RKO (cell line): ENCODE results near the gene IL24.
A peak's percentile ranks its signal among the peaks of the same experiment; 100 is the strongest.
"Not testable (repeated sequence)": the region's sequence is repeated elsewhere in the genome, so short reads cannot be mapped to it uniquely, and the experiment has no call there.

Experiments
- DNase-seq: peaks from one replicate; pipeline ENCODE4 v3.0.0-alpha.2; 2016; ENCODE audit warnings: low spot score

The IL24 gene, protein sequence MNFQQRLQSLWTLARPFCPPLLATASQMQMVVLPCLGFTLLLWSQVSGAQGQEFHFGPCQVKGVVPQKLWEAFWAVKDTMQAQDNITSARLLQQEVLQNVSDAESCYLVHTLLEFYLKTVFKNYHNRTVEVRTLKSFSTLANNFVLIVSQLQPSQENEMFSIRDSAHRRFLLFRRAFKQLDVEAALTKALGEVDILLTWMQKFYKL

DNA sequence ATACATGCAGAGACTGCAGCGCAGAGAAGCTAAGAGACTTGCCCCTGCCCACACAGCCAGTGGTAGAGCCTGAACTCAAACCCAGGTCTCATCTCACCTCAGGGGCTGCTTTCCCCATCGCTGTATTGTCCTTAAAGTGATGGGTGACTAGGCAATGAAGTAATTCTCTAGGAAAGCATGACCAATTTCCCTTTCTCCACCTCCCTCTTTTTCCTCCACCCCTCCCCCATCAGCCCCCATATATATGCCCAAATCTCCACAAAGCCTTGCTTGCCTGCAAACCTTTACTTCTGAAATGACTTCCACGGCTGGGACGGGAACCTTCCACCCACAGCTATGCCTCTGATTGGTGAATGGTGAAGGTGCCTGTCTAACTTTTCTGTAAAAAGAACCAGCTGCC is at the start of gene IL24:
IL24 (plus strand) TSS at position 269 of the 400 bp plus-strand sequence. CDS start 390 bp downstream, outside the sequence.
- no peak for DNase-seq

DNA sequence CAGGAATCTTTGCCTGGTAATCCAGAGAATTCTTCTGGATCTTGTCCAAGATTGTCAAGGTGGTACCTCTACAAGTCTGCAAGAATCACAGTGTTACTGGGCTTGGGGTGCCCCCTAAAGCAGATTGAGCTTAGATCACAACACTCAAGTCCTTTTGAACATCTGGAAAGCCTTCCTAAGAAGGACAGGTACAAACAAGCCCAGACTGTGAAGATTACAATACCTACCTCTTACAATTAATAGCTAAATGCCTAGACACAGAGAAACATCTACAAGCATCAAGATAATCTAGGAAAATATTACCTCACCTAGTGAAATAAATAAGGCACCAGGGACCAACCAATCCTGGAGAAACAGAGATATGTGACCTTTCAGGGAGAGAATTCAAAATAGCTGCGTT is 49.3 kb upstream of the IL24 start:
- no peak for DNase-seq

DNA sequence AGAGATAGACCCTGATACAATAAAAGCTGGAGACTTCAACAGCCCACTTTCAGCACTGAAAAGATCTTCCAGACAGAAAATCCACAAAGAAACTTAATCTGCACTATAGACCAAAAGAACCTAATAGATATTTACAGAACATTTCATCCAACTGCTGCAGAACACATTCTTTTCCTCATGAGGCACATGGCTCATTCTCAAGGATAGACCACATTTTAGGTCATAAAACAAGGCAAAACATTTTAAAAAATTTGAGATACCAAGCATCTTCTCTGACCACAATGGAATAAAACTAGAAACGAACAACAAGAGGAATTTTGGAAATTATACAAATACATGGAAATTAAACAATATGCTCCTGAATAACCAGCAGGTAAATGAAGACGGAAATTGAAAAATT is 46.8 kb upstream of the IL24 start:
- DNase-seq, result no peak

DNA sequence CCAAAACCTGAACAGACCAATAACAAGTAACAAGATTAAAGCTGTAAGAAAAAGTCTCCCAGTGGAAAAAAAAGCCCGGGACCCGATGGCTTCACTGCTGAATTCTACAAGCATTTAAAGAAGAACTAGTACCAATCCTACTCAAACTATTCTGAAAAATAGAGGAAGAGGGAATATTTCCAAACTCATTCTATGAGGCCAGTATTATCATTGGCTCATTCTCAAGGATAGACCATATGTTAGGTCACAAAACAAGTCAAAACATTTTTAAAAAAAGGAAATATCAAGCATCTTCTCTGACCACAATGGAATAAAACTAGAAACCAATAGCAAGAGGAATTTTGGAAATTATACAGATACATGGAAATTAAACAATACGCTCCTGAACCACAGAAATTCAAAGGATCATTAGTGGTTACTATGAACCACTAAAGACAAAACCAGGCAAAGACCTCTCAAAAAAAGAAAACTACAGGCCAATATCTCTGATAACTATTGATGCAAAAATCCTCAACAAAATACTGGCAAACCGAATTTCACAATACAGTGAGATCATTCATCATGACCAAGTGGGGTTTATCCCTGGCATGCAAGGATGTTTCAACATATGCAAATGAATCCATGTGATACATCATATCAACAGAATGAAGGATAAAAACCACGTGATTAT is 45.8 kb upstream of the IL24 start:
- DNase-seq, result no peak

DNA sequence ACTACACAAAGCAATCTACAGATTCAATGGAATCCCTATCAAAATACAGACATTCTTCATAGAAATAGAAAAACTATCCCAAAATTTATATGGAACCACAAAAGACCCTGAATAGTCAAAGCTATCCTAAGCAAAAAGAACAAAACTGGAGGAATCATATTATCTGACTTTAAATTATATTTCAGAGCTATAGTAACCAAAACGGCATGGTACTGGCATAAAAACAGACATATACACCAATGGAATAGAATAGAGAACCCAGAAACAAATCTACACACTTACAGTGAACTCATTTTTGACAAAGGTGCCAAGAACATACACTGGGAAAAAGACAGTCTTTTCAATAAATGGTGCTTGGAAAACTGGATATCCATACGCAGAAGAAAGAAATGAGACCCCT is 44.6 kb upstream of the IL24 start:
- not testable (repeated sequence) for DNase-seq

DNA sequence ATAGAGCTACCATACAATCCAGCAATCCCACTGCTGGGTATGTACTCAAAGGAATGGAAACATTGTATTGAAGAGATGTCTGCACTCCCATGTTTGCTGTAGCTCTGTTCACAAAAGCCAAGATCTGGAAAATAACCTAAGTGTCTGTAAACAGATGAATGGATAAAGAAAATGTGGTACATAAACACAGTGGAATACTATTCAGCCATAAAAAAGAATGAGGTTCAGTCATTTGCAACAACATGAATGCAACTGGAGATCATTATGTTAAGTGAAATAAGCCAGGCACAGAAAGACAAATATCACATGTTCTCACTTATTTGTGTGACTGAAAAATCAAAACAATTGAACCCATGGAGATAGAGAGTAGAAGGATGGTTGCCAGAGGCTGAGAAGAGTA is 43.5 kb upstream of the IL24 start:
- not testable (repeated sequence) for DNase-seq

DNA sequence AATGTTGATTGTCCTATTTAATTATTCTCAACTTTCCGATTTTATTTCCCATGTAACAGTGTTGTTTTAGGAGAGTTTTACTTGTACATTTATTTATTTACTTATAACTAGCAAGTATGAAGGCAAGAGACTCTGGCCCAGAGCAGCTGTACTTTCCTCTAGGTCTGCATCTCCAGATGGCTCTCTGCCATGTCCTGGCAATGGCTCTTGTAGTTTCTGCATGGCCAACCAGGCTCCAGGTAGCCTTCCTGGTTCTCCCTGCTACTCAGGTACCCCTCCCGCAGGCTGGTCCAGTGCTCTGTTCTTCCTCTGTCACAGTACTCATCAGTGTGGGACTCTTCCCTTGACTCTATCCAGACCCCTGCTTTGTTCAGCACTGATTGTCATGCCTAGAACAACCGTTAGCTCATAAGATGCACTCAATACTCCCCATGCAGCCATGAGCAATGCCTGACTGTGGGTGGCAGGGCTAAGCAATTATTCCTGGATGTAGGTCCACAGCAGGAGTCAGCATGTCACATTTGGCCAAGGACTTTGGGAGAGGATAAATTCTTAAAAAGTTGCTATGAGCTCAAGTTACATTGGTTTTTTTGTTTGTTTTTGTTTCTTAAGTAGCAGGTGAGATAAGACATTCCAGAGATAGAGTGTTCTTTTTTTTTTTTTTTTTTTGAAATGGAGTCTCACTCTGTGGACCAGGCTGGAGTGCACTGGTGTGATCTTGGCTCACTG is 42.7 kb upstream of the IL24 start:
- no peak for DNase-seq

DNA sequence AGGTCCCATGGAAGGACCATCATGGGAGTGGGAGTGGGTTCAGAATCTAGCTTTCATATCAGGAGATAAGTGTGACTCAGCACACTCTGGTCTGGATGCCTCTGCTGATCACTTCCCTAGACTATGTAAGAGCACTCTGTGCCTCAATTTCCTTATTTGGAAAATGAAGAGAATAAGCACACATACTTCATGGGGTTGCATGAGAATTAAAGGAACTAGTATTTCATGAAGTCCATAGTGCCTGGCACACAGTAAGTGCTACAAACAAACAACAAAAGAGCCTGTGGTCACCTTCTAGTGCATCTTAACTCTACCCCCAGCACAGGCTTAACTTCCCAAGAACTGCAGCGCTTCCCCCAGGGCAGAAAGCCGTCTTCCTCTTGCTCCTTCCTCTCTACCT is 41.4 kb upstream of the IL24 start:
- no peak for DNase-seq

DNA sequence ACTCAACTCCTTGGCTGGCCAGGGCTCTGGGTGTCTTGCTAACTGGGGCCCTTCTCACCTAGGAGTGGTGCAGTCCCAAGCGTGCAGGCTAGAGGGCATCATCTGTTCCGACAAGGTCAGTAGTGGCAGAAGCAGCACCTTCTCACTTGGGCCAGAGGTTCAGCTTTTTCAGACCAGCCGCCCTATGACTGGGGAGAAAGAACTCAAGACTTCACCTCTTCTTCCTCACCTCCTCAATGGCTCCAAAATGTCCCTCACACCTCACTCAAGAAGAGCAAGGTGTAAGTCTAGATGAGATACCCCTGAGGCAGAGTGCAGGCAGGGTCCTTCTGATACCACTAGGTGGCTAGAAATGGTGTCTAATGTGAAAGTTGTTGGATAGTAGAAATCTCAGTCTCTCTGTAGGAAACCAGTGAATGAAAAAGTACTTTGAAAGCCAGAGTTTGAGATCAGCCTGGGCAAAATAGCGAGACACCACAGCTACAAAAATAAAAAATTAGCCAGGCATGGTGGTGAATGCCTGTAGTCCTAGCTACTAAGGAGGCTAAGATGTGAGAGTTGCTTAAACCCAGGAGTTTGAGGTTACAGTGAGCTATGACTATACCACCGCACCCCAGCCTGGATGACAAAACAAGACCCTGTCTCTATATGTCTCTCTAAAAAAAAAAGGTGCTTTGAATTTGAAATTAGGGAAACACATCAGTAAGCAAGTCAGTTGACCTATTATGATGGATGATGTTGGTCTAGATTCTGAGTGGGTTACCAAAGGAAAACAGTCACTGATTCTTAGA is 40.4 kb upstream of the IL24 start:
- DNase-seq, result no peak

DNA sequence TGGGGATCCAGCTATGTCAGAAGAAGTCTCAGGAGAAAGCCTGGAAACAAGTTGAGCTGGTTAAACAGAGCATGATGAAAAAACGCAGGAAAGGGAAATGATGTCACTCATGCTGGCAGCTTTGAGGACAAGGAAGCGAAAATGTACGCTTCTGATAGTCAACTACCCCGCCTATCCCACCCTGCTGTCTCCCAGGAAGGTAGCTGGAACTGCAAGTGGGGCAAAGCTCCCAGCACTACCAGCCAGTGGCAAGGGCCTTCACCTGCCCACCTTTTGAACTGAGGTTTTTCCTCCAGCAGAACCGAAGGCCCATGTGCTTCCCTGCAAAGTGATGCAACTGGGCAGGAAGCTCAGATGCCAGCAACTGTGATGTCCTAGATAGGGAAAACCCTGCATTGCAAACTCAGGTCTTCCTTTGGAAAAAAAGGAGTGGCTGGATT is 38.1 kb upstream of the IL24 start:
- DNase-seq, result no peak

DNA sequence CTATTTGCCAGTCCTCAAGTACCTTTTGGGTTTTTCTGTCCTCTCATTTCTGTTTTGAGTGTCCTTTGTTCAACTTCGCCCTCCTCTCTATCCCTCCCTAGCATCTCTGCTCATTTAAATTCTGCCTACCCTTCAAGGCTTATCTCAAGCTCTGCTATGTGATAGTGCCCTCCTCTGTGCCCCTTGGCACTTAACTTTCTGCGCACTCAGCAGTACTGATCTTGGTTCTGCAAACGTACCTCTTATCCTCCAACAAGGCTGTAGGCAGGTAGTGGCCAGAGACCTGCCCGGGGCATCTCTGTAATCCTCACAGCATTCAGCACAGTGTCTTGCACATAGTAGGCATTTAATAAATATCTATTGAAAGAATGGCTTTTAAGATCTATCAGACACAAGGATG is 37.1 kb upstream of the IL24 start:
- no peak for DNase-seq

DNA sequence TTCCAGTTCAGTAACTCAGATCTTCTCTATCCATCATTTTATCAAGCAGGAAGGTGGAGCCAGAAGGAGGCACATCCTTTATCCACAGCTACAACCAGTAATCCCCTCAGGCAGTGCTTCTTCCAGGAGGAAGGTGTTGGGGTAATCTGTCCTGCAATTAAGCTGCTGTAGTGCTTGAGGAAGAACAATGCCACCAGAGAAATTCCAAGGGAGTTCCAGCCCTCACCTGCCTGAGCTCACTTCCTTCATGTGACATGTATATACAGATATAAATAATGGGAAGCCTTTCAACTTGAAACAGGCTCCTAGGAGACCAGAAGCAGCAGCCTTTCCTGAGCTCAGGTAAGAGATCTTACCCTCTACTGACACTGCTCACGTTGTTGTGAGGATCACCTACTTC is 34.0 kb upstream of the IL24 start:
- no peak for DNase-seq

DNA sequence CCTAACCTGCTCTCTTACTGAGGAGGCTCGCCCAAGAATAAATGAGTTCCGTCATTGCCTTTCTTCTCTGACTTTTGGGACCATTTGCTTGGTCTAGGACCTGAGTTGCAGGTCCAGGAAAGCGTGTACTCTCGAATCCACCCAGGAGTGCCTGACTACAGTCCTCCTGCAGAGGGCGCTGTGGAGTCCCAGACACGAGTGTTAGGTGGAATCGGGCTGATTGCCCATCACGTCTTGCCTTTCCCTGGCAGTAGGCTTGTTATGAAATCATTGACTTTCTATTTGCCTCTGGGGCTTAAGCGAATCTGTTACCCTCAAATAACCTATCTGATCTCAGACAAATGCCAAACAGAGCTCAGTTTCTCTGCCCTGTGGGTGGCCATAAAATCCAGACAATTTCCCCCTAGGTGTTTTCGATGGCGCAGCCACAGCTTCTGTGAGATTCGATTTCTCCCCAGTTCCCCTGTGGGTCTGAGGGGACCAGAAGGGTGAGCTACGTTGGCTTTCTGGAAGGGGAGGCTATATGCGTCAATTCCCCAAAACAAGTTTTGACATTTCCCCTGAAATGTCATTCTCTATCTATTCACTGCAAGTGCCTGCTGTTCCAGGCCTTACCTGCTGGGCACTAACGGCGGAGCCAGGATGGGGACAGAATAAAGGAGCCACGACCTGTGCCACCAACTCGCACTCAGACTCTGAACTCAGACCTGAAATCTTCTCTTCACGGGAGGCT is 32.1 kb upstream of the IL24 start, which contains the start of gene IL20:
IL20 (plus strand) TSS at position 685 of the 733 bp plus-strand sequence. CDS start 230 bp downstream, outside the sequence.
- peak; percentile 49 for DNase-seq

DNA sequence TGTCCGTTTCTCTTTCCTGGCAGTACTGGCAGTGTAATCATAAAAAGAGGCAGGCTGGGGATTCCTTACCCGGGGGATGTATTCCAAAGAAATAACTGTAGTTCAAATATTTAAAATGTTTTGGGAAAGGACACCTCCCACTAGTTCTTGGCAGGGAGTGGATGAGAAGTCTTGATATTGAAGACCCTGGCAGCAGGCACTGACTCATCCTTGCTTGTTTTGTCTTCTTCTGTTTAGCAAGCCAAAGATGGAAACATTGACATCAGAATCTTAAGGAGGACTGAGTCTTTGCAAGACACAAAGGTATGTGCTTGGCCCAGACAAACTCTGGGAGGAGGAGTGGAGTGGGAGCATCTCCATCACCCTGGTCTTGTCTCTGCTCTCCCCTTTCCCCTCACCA is 31.2 kb upstream of the IL24 start:
- no peak for DNase-seq

DNA sequence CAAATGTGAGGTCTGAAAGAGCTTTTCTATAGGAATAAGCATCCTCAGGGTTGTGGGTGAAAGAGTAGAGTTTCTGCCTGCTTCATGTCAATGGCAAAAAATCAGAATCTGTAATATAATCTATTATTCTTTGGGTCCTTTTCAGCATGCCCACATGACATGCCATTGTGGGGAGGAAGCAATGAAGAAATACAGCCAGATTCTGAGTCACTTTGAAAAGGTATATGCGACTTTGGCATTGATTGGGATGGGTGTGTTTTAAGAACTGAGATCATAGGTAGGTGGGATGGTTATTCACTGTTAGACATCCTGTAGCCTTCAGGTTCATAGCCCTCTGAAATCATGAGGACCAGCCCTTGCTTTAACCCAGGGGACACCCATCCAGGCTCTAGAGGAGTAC is 30.0 kb upstream of the IL24 start:
- no peak for DNase-seq

DNA sequence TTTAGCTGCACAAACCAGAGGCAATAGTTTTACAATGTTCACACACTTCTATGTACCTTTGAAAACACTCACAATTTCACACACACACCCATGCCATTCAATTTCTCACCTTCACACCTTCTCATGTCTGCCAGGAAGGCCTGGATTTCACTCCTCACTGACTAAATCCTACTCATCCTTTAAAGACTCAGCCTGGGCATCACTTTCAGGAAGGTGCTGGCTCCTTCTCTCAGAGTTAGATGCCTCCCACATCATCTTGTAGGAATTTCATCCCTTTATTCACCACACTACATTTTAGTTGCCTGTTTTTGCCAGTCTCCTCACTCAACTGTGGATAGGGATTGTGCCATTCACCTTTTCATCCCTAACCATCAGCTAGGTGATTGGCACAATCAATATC is 29.5 kb upstream of the IL24 start:
- no peak for DNase-seq

DNA sequence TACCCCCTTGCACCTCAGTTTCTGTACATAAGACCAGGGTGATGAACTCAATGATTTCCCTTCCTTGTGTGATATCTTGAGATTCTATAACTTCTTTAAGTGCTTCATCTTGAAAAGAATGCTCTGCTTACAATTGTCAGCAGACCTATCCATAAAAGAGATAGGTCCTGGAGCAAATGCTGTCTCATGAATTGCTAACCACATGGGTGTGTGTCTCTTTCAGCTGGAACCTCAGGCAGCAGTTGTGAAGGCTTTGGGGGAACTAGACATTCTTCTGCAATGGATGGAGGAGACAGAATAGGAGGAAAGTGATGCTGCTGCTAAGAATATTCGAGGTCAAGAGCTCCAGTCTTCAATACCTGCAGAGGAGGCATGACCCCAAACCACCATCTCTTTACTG is 29.0 kb upstream of the IL24 start:
- no peak for DNase-seq

DNA sequence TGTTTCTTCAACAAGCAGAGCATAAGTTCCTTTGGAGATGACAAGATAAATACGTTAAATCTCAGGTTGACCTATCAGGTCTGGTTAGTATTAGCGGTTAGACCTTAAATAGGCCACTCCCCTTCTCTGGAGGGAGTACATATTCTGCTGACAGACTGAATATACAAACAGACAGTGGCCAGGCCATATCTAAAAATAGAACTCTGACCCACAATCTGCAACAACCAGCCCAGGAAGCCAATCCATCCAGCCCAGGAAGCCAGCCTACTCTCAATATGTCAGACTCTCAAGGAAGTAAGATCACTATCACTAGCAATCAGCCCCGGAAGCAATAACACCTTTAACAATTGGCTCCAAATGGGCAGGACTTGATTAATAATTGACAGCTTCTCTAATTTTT is 25.1 kb upstream of the IL24 start:
- no peak for DNase-seq

DNA sequence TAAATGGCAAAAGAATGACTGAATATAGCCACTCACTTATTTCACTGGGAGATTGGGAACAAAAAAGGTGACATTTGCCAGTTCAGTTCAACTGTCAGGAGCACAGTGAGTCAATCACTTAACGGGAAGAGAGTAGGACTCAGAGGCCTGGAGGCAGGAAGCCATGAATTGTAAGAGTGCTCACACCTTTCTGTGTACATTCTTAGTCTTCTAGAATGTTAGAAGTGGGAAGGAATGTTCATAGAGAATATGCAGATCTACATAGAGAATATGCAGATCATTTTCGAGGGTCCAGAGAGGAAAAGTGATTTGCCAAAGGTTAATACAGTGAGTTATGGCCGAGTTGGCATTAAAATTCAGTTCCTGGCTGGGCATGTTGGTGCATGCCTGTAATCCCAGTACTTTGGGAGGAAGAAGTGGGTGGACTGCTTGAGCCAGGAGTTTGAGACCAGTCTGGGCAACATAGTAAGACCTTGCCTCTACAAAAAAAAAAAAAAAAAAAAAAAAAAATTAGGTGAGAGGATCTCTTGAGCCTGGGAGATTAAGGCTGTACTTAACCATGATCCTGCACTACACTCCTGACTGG is 23.5 kb upstream of the IL24 start:
- no peak for DNase-seq

DNA sequence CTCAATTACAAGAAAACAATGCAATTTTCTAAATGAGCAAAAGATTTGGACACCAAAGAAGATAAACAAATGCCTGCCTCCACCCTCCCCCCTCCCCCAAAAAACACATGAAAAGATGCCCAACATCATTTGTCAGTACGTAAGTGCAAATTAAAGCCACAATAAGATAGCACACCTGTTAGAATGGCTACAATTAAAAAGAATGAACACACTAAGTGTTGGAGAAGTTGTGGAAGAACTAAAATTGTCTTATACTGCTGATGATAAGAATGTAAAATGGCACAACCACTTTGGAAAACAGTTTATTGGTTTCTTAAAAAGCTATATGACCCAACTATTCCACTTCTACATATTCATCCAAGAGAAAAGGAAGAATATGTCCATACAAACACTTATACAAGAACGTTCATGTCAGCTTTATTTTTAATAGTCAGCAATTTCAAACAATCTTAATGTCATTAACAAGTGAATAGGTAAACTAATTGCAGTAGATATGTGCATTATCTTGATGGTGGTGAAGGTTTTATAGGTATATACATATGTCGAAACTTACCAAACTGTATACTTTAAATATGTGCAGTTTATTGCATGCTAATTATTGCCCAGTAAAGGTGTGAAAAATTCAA is 21.4 kb upstream of the IL24 start:
- DNase-seq, result no peak

DNA sequence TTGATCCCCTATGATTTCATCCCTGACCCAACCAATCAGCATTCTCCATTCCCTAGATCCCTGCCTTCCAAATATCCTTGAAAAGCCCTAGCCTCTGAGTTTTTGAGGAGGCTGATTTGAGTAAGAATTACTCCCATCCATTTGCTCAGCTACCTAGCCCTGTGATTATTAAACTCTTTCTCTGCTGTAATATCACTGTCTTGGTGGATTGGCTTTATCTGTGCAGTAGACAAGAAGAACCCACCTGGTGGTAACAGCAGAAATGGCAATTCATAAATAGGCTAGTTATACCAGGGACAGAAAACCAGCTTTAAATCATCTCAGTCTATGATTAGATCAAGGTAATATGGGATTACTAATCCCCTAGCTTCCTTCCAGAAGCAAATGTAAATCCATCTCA is 18.8 kb upstream of the IL24 start:
- DNase-seq, result peak; percentile 20
